SK-N-SH treated with all-trans-retinoic acid at 6 μM for 48 hours (cell line): ENCODE measurements around the gene PLXNA3.

Source experiments
- ATAC-seq: fragments of 200-7000 bp; cut with Tn5 transposase; 3 replicates; pipeline ENCODE4 v1.9.1; 2020; ENCODE audit warnings: mild to moderate bottlenecking, moderate library complexity
- ARNTL ChIP-seq: fragments of 450-650 bp; formaldehyde crosslinking; IDR thresholded peaks from 2 replicates; pipeline ENCODE4 v1.5.0; 2020; ENCODE audit warnings: low read depth, mild to moderate bottlenecking, moderate library complexity, borderline replicate concordance
- BACH2 ChIP-seq: fragments of 250-450 bp; sonication (Bioruptor Pico); IDR thresholded peaks from 2 replicates; pipeline ENCODE4 v1.9.0; 2021; ENCODE audit warnings: mild to moderate bottlenecking, borderline replicate concordance
- CSDC2 ChIP-seq: fragments of 250-450 bp; sonication (Bioruptor Pico); IDR thresholded peaks from 2 replicates; pipeline ENCODE4 v1.5.0; 2020; ENCODE audit warnings: mild to moderate bottlenecking, moderate library complexity
- CSRNP3 ChIP-seq: fragments of 250-450 bp; sonication (Bioruptor Pico); IDR thresholded peaks from 2 replicates; pipeline ENCODE4 v1.5.1; 2021; ENCODE audit warnings: mild to moderate bottlenecking, moderate library complexity
- ESRRG ChIP-seq: fragments of 250-450 bp; sonication (Bioruptor Pico); IDR thresholded peaks from 2 replicates; pipeline ENCODE4 v1.6.1; 2021; ENCODE audit warnings: mild to moderate bottlenecking
- GLIS3 ChIP-seq: fragments of 250-450 bp; sonication (Bioruptor Pico); IDR thresholded peaks from 2 replicates; pipeline ENCODE4 v1.5.0; 2020; ENCODE audit warnings: mild to moderate bottlenecking, moderate library complexity
- OSR1 ChIP-seq: fragments of 250-450 bp; sonication (Bioruptor Pico); IDR thresholded peaks from 2 replicates; pipeline ENCODE4 v1.8.0; 2022; ENCODE audit warnings: moderate library complexity, mild to moderate bottlenecking, inconsistent platforms
- POU6F1 ChIP-seq: fragments of 250-450 bp; sonication (Bioruptor Pico); IDR thresholded peaks from 2 replicates; pipeline ENCODE4 v1.8.0; 2021; ENCODE audit warnings: low read depth, mild to moderate bottlenecking, moderate library complexity, borderline replicate concordance
- PPARA ChIP-seq: fragments of 250-450 bp; sonication (Bioruptor Pico); IDR thresholded peaks from 2 replicates; pipeline ENCODE4 v1.5.0; 2020; ENCODE audit warnings: mild to moderate bottlenecking, borderline replicate concordance
- RARB ChIP-seq: fragments of 250-450 bp; sonication (Bioruptor Pico); IDR thresholded peaks from 2 replicates; pipeline ENCODE4 v1.8.0; 2021; ENCODE audit warnings: mild to moderate bottlenecking, moderate library complexity
- SNAI2 ChIP-seq: fragments of 250-450 bp; sonication (Bioruptor Pico); IDR thresholded peaks from 2 replicates; pipeline ENCODE4 v1.5.0; 2020; ENCODE audit warnings: mild to moderate bottlenecking, moderate library complexity
- TCF4 ChIP-seq: fragments of 250-450 bp; sonication (Bioruptor Pico); IDR thresholded peaks from 2 replicates; pipeline ENCODE4 v1.8.0; 2021; ENCODE audit warnings: mild to moderate bottlenecking, moderate library complexity, borderline replicate concordance
- TOX ChIP-seq: fragments of 250-450 bp; sonication (Bioruptor Pico); IDR thresholded peaks from 2 replicates; pipeline ENCODE4 v1.8.0; 2021; ENCODE audit warnings: mild to moderate bottlenecking, moderate library complexity, borderline replicate concordance
- ZC3H10 ChIP-seq: fragments of 250-450 bp; sonication (Bioruptor Pico); IDR thresholded peaks from 2 replicates; pipeline ENCODE4 v1.5.1; 2021; ENCODE audit warnings: mild to moderate bottlenecking, moderate library complexity
- ZFP3 ChIP-seq: fragments of 250-450 bp; sonication (Bioruptor Pico); IDR thresholded peaks from 2 replicates; pipeline ENCODE4 v1.5.0; 2020; ENCODE audit warnings: mild to moderate bottlenecking, moderate library complexity
- ZFP30 ChIP-seq: fragments of 450-650 bp; formaldehyde crosslinking; IDR thresholded peaks from 2 replicates; pipeline ENCODE4 v1.5.0; 2022; ENCODE audit warnings: mild to moderate bottlenecking, moderate library complexity
- ZNF565 ChIP-seq: fragments of 450-650 bp; formaldehyde crosslinking; conservative IDR thresholded peaks from 2 replicates; pipeline ENCODE4 v1.5.0; 2020; ENCODE audit warnings: low read depth, mild to moderate bottlenecking, moderate library complexity
- ZNF70 ChIP-seq: fragments of 450-650 bp; formaldehyde crosslinking; IDR thresholded peaks from 2 replicates; pipeline ENCODE4 v1.5.0; 2020; ENCODE audit warnings: mild to moderate bottlenecking, moderate library complexity
- ZNF8 ChIP-seq: fragments of 450-650 bp; formaldehyde crosslinking; IDR thresholded peaks from 2 replicates; pipeline ENCODE4 v1.5.0; 2020; ENCODE audit warnings: mild to moderate bottlenecking, moderate library complexity
- TF ChIP-seq, protein P1 (sequence below): fragments of 250-450 bp; sonication (Bioruptor Pico); IDR thresholded peaks from 2 replicates; pipeline ENCODE4 v1.5.0; 2020; ENCODE audit warnings: mild to moderate bottlenecking, moderate library complexity
- TF ChIP-seq, protein P2 (sequence below): fragments of 250-450 bp; sonication (Bioruptor Pico); IDR thresholded peaks from 2 replicates; pipeline ENCODE4 v1.8.0; 2020; ENCODE audit warnings: mild to moderate bottlenecking, moderate library complexity, borderline replicate concordance

PLXNA3 gene

DNA sequence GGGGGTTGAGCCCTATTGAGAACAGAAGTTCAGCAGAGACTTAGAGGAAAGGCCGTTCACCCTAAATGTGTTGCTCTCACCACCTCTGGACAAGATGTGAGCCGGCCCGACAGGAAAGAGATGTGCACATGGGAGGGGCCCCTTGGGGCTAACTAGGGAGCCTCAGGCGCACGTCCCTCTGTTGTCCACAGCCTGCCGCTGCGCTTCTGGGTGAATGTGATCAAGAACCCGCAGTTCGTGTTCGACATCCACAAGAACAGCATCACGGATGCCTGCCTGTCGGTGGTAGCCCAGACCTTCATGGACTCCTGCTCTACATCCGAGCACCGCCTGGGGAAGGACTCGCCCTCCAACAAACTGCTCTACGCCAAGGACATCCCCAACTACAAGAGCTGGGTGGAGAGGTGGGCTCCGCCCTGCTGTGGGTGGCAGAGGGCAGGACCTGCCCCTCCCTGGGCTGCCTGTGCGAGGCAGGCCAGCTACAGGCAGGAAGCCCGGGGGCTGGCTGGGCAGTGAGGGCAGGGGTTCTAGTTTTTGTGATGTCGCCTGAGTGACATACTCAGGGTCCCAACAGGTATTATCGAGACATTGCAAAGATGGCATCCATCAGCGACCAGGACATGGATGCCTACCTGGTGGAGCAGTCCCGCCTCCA is 13.0 kb downstream of the PLXNA3 start:
- ATAC-seq: no peak
- TF ChIP-seq BACH2 (CRISPR knock-in tag) (no peak), TCF4 (no peak), ZC3H10 (no peak), CSRNP3 (no peak), ZNF565 (CRISPR knock-in tag) (no peak), GLIS3 (CRISPR knock-in tag) (no peak), SNAI2 (no peak), POU6F1 (CRISPR knock-in tag) (no peak), ZFP30 (CRISPR knock-in tag) (no peak), ZFP3 (CRISPR knock-in tag) (no peak), PPARA (CRISPR knock-in tag) (no peak), TOX (CRISPR knock-in tag) (no peak), ZNF70 (CRISPR knock-in tag) (no peak), RARB (CRISPR knock-in tag) (no peak), ARNTL (no peak), ESRRG (no peak), ZNF8 (CRISPR knock-in tag) (no peak)
- TF ChIP-seq, protein P1, sequence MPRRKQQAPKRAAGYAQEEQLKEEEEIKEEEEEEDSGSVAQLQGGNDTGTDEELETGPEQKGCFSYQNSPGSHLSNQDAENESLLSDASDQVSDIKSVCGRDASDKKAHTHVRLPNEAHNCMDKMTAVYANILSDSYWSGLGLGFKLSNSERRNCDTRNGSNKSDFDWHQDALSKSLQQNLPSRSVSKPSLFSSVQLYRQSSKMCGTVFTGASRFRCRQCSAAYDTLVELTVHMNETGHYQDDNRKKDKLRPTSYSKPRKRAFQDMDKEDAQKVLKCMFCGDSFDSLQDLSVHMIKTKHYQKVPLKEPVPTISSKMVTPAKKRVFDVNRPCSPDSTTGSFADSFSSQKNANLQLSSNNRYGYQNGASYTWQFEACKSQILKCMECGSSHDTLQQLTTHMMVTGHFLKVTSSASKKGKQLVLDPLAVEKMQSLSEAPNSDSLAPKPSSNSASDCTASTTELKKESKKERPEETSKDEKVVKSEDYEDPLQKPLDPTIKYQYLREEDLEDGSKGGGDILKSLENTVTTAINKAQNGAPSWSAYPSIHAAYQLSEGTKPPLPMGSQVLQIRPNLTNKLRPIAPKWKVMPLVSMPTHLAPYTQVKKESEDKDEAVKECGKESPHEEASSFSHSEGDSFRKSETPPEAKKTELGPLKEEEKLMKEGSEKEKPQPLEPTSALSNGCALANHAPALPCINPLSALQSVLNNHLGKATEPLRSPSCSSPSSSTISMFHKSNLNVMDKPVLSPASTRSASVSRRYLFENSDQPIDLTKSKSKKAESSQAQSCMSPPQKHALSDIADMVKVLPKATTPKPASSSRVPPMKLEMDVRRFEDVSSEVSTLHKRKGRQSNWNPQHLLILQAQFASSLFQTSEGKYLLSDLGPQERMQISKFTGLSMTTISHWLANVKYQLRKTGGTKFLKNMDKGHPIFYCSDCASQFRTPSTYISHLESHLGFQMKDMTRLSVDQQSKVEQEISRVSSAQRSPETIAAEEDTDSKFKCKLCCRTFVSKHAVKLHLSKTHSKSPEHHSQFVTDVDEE: no peak

- TF ChIP-seq RARB (CRISPR knock-in tag) (no peak), TCF4 (no peak), TOX (CRISPR knock-in tag) (no peak), POU6F1 (CRISPR knock-in tag) (no peak), CSDC2 (no peak), BACH2 (CRISPR knock-in tag) (no peak), ZFP3 (CRISPR knock-in tag) (no peak), ZC3H10 (no peak), SNAI2 (no peak), GLIS3 (CRISPR knock-in tag) (no peak), CSRNP3 (no peak), OSR1 (CRISPR knock-in tag) (no peak), ARNTL (no peak), ZNF70 (CRISPR knock-in tag) (no peak)
- TF ChIP-seq, protein P2, sequence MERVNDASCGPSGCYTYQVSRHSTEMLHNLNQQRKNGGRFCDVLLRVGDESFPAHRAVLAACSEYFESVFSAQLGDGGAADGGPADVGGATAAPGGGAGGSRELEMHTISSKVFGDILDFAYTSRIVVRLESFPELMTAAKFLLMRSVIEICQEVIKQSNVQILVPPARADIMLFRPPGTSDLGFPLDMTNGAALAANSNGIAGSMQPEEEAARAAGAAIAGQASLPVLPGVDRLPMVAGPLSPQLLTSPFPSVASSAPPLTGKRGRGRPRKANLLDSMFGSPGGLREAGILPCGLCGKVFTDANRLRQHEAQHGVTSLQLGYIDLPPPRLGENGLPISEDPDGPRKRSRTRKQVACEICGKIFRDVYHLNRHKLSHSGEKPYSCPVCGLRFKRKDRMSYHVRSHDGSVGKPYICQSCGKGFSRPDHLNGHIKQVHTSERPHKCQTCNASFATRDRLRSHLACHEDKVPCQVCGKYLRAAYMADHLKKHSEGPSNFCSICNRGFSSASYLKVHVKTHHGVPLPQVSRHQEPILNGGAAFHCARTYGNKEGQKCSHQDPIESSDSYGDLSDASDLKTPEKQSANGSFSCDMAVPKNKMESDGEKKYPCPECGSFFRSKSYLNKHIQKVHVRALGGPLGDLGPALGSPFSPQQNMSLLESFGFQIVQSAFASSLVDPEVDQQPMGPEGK: no peak
- ATAC-seq: no peak
Observed at GRCh38 chrX:154471839-154472684, 14.0 kb downstream of the PLXNA3 start.
